ENCODE results near the gene CORO2B.

Gene CORO2B

DNA sequence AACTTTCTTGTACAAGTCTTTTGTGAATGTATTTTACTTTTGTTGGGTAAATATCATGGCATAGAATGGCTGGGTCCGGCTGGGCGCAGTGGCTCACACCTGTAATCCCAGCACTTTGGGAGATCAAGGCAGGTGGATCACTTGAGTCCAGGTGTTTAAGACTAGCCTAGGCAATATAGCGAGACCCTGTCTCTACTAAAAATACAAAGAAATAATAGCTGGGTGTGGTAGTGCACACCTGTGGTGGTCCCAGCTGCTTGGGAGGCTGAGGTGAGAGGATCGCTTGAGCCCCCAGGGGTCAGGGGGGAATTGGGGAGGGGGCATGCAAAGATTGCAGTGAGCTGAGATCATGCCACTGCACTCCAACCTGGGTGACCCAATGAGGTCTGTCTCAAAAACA, 189.0 kb downstream of the CORO2B start:
- Histone ChIP-seq H3K4me3 (ENCODE audit: low read depth, low read length) (no peak overlapping the region), H3K27ac (ENCODE audit: low read depth, low read length) (no peak overlapping the region), H3K9ac (ENCODE audit: low read depth, low read length) (no peak overlapping the region), H3K9me3 (ENCODE audit: control insufficient read depth, insufficient read depth, low read length) (no peaks in the 10 kb centered on the region), H3K4me1 (ENCODE audit: control insufficient read depth, insufficient read depth, low read length) (no peaks in the 10 kb centered on the region), H3K36me3 (ENCODE audit: control insufficient read depth, insufficient read depth, low read length) (no peaks in the 10 kb centered on the region), H3K27me3 (ENCODE audit: control insufficient read depth, insufficient read depth, low read length) (no peaks in the 10 kb centered on the region)

DNA sequence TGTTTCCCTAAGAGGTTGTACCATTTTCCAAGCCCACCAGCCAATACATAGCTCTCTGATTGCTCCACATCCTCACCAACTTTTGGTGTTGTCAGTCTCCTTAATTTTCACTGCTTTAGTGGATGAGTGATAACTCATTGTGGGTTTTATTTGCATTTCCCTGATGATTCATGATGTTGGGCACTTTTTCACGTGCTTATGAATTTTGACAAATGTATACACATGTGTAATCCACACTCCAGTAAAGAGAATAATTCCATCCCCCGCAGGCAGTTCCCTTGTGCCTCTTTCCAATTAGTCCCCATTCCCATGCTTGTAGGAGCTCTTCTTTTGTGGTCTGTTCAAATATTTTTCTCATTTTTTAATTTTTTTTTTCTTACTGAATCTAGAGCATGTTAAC, 189.5 kb downstream of the CORO2B start:
- H3K36me3 ChIP-seq (ENCODE audit: control insufficient read depth, insufficient read depth, low read length): no peaks in the 10 kb centered on the region
- H3K27ac ChIP-seq (ENCODE audit: low read depth, low read length): no peak overlapping the region
- no peaks in the 10 kb centered on the region for H3K27me3 ChIP-seq (ENCODE audit: control insufficient read depth, insufficient read depth, low read length)
- H3K4me1 ChIP-seq (ENCODE audit: control insufficient read depth, insufficient read depth, low read length): no peaks in the 10 kb centered on the region
- H3K9ac ChIP-seq (ENCODE audit: low read depth, low read length): no peak overlapping the region
- no peaks in the 10 kb centered on the region for H3K9me3 ChIP-seq (ENCODE audit: control insufficient read depth, insufficient read depth, low read length)
- no peak overlapping the region for H3K4me3 ChIP-seq (ENCODE audit: low read depth, low read length)

DNA sequence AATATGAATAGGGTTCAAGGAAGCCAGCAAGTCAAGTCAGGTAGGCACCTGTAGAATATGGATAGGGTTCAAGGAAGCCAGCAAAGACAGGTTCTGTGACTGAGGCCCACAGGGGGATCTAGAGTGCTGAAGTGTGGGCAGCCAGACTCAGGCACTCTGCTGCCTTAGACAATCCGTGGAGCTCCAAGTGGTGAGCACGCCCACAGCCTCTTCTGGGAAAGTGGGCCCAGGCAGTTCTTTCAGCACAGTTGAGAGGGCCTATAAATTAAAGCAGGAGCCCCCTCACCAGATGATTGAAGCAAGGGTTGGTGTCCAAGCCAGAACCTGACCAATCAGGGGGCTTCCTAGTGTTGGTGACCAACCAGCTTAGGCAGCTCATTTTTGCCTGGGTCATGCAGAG, 190.9 kb downstream of the CORO2B start:
- Histone ChIP-seq H3K36me3 (ENCODE audit: control insufficient read depth, insufficient read depth, low read length) (no peaks in the 10 kb centered on the region), H3K4me1 (ENCODE audit: control insufficient read depth, insufficient read depth, low read length) (no peaks in the 10 kb centered on the region), H3K27ac (ENCODE audit: low read depth, low read length) (no peak overlapping the region), H3K4me3 (ENCODE audit: low read depth, low read length) (no peak overlapping the region), H3K9me3 (ENCODE audit: control insufficient read depth, insufficient read depth, low read length) (no peaks in the 10 kb centered on the region), H3K27me3 (ENCODE audit: control insufficient read depth, insufficient read depth, low read length) (no peaks in the 10 kb centered on the region), H3K9ac (ENCODE audit: low read depth, low read length) (no peak overlapping the region)

DNA sequence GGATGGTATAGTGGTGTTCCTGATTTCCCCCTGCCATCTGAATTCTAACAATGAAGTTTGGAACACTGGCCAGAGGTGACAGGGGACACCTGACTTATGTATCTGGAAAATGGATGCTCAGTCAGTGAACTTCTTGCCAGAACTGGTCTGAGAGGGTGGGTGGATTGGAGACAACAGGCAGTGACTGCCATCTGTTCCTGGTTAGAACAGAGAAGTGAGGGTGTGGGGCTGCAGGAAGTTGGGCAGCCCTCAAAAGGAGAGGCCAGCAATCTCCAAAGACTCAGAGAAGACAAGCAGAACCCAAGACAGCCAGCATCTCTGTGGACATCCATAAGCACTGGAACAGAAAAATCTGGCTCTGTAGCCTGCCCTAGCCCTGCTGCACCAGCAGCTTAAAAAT, 191.4 kb downstream of the CORO2B start:
- no peak overlapping the region for H3K27ac ChIP-seq (ENCODE audit: low read depth, low read length)
- no peak overlapping the region for H3K9ac ChIP-seq (ENCODE audit: low read depth, low read length)
- H3K9me3 ChIP-seq (ENCODE audit: control insufficient read depth, insufficient read depth, low read length): no peaks in the 10 kb centered on the region
- H3K4me3 ChIP-seq (ENCODE audit: low read depth, low read length): no peak overlapping the region
- H3K36me3 ChIP-seq (ENCODE audit: control insufficient read depth, insufficient read depth, low read length): no peaks in the 10 kb centered on the region
- H3K4me1 ChIP-seq (ENCODE audit: control insufficient read depth, insufficient read depth, low read length): no peaks in the 10 kb centered on the region
- no peaks in the 10 kb centered on the region for H3K27me3 ChIP-seq (ENCODE audit: control insufficient read depth, insufficient read depth, low read length)

DNA sequence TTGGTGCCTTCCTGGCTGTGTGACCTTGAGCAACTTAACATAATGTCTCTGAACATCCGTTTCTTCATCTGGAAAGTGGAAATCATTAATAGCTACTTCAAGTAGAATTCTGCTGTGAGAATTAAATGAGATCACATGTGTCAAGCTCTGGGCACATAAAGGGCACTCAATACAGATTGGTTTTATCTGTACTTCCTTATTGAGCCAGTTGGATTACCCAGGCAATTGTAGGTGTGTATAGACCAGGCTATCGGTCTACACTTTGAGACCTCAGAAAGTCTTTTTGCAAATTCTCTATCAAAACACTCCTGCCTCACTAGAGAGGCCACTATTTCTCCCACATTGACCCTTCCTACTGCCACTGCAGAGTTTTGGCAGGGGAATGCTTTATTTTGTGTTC, 194.2 kb downstream of the CORO2B start:
- H3K4me3 ChIP-seq (ENCODE audit: low read depth, low read length): no peak overlapping the region
- H3K9me3 ChIP-seq (ENCODE audit: control insufficient read depth, insufficient read depth, low read length): no peaks in the 10 kb centered on the region
- H3K9ac ChIP-seq (ENCODE audit: low read depth, low read length): no peak overlapping the region
- peaks cover 6% of the 10 kb centered on the region for H3K36me3 ChIP-seq (ENCODE audit: control insufficient read depth, insufficient read depth, low read length)
- H3K27me3 ChIP-seq (ENCODE audit: control insufficient read depth, insufficient read depth, low read length): no peaks in the 10 kb centered on the region
- H3K4me1 ChIP-seq (ENCODE audit: control insufficient read depth, insufficient read depth, low read length): no peaks in the 10 kb centered on the region; the same call in 1 of the 2 replicates
- H3K27ac ChIP-seq (ENCODE audit: low read depth, low read length): no peak overlapping the region

DNA sequence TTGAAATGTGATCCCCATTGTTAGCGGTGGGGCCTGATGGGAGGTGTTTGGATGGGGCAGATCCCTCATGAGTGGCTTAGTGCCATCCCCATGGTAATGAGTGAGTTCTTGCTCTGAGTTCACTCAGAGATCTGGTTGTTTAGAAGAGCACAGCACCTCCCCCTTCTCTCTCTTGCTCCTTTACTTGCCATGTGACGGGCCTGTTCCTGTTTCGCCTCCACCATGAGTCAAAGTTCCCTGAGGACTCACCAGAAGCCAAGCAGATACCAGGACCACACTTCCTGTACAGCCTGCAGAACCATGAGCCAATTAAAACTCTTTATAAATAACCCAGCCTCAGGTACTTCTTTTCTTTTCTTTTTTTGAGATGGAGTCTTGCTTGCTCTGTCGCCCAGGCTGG, 195.3 kb downstream of the CORO2B start:
- no peaks in the 10 kb centered on the region for H3K27me3 ChIP-seq (ENCODE audit: control insufficient read depth, insufficient read depth, low read length)
- no peak overlapping the region for H3K27ac ChIP-seq (ENCODE audit: low read depth, low read length)
- H3K4me3 ChIP-seq (ENCODE audit: low read depth, low read length): no peak overlapping the region
- no peaks in the 10 kb centered on the region; the same call in 1 of the 2 replicates for H3K4me1 ChIP-seq (ENCODE audit: control insufficient read depth, insufficient read depth, low read length)
- H3K9me3 ChIP-seq (ENCODE audit: control insufficient read depth, insufficient read depth, low read length): no peaks in the 10 kb centered on the region
- no peak overlapping the region for H3K9ac ChIP-seq (ENCODE audit: low read depth, low read length)
- peaks cover 17% of the 10 kb centered on the region for H3K36me3 ChIP-seq (ENCODE audit: control insufficient read depth, insufficient read depth, low read length)

DNA sequence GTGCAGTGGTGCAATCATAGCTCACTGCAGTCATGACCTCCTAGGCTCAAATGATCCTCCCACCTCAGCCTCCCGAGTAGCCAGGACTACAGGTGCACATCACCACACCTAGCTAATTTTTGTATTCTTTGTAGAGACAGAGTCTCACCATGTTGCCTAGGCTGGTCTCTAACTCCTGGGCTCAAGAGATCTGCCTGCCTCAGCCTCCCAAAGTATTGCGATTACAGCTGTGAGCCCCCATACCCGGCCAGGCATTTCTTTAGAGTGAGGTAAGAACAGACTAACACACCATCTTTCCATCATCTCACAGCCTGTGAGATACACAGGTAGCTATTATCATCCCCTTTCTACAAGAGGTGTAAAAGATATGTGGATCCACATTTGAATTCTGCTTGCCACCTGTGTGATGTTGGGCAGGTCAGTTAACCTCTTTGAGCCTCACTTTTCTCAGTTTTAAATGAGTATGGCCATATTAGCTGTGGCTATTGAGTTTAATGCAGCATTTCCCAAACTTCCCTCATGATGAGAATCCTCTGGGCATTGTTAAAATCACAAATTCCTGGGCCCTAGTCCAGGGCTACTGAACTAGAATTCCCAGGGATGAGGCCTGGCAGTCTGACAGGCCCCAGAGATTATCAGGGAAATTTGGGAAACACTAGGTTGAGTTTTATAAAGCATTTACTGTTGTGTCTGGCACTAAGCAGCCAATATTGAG, 195.9 kb downstream of the CORO2B start:
- Histone ChIP-seq H3K27ac (ENCODE audit: low read depth, low read length) (no peak overlapping the region), H3K4me1 (ENCODE audit: control insufficient read depth, insufficient read depth, low read length) (no peaks in the 10 kb centered on the region; the same call in 1 of the 2 replicates), H3K36me3 (ENCODE audit: control insufficient read depth, insufficient read depth, low read length) (peaks cover 22% of the 10 kb centered on the region), H3K9ac (ENCODE audit: low read depth, low read length) (no peak overlapping the region), H3K27me3 (ENCODE audit: control insufficient read depth, insufficient read depth, low read length) (no peaks in the 10 kb centered on the region), H3K9me3 (ENCODE audit: control insufficient read depth, insufficient read depth, low read length) (no peaks in the 10 kb centered on the region), H3K4me3 (ENCODE audit: low read depth, low read length) (no peak overlapping the region)

DNA sequence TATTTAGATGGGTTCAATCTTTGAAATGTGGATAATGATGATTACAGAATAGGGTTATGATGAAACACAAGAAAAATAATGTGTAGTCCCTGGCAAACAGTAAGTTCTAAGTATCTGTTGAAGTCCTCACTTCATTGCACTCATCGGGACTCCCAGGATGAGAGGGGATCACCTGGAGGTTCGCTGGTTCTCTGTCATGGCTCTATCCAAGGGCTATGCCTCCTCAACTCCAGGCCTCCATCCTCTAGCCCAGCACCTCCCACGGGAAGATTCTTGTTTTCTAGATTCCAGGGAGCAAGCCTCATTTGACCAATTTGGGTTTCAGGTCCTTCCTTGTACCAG, 196.4 kb downstream of the CORO2B start:
- H3K27ac ChIP-seq (ENCODE audit: low read depth, low read length): no peak overlapping the region
- H3K9me3 ChIP-seq (ENCODE audit: control insufficient read depth, insufficient read depth, low read length): no peaks in the 10 kb centered on the region
- H3K9ac ChIP-seq (ENCODE audit: low read depth, low read length): no peak overlapping the region
- no peak overlapping the region for H3K4me3 ChIP-seq (ENCODE audit: low read depth, low read length)
- H3K36me3 ChIP-seq (ENCODE audit: control insufficient read depth, insufficient read depth, low read length): peaks cover 26% of the 10 kb centered on the region
- no peaks in the 10 kb centered on the region for H3K27me3 ChIP-seq (ENCODE audit: control insufficient read depth, insufficient read depth, low read length)
- H3K4me1 ChIP-seq (ENCODE audit: control insufficient read depth, insufficient read depth, low read length): no peaks in the 10 kb centered on the region; the same call in 1 of the 2 replicates

DNA sequence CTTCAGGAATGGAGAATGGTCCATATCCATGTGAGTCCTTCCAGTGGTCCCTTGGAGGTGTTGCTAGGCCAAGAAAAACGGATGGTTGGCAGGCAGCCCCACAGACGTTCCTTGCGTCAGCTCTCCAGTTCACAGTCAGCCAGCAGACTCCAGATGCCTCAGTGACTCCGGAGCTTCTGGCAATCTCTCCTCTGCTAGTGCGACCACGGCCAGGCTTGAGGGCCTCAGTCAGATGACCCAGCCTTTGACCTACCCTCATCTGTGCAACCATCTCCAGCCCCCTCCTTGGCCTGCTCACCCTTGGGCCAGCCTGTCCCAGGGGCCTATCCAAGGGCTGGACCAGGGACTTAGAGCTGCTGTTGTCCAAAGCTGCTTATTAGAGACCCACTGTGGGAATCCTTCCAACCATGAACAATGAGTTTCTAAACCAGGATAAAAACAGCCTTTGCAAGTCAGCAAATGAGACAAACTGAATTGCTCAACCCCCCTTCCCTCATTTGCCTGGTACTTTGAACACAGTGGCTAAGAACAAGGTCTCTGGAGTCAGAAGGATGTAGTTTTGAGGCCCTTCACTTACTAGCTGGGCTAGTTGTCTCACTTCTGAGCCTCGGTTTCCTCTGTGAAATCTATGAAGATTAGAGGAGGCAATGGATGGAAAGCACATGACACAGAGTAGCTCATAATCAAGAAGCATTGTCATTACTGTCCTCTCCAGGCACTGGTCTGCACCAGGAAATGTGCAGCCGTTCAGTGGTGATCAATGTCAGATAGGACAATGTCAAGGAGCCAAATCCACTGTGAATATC, 197.1 kb downstream of the CORO2B start:
- no peaks in the 10 kb centered on the region for H3K27me3 ChIP-seq (ENCODE audit: control insufficient read depth, insufficient read depth, low read length)
- no peaks in the 10 kb centered on the region for H3K9me3 ChIP-seq (ENCODE audit: control insufficient read depth, insufficient read depth, low read length)
- no peaks in the 10 kb centered on the region; the same call in 1 of the 2 replicates for H3K4me1 ChIP-seq (ENCODE audit: control insufficient read depth, insufficient read depth, low read length)
- no peak overlapping the region for H3K4me3 ChIP-seq (ENCODE audit: low read depth, low read length)
- H3K36me3 ChIP-seq (ENCODE audit: control insufficient read depth, insufficient read depth, low read length): peaks cover 32% of the 10 kb centered on the region
- no peak overlapping the region for H3K27ac ChIP-seq (ENCODE audit: low read depth, low read length)
- no peak overlapping the region for H3K9ac ChIP-seq (ENCODE audit: low read depth, low read length)

DNA sequence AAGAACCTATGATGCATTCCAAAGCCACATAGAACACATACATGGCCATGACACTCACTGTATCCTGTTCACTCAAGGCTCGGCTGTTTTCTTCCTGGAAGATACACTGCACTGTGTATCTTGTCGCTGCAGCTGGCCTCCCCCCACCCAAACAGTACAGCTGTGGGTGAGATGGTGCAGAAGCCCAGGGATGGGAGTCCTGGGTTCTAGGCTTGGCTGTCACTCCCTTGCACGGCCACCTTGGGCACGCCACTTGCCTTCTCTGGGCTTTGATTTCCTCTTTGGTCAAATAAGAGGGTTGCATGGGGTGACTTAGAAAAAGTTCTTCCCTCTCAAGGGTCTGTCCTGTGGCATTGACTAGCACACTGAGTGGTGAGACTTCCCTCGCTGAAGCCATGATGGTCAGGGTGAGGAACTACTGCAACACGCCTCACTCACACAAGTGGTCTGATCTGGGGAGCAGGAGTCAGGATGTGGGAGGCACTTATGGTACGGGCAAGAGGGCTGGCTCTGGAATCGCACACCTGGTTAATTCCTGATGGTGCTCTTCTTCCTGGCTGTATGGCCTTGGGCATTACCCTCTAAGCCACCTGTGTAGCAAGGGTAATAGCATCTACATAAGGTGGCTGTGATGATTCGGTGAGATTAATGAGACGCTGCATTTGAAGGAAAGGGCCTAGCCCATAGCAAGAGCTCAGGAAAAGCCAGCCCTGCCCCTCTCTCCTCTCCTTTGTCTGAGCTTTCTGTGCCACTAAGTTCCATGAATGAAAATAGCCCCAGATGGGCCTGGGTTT, 197.9 kb downstream of the CORO2B start:
- H3K4me3 ChIP-seq (ENCODE audit: low read depth, low read length): no peak overlapping the region
- H3K9me3 ChIP-seq (ENCODE audit: control insufficient read depth, insufficient read depth, low read length): no peaks in the 10 kb centered on the region
- H3K27ac ChIP-seq (ENCODE audit: low read depth, low read length): no peak overlapping the region
- H3K9ac ChIP-seq (ENCODE audit: low read depth, low read length): no peak overlapping the region
- peaks cover 39% of the 10 kb centered on the region for H3K36me3 ChIP-seq (ENCODE audit: control insufficient read depth, insufficient read depth, low read length)
- no peaks in the 10 kb centered on the region for H3K27me3 ChIP-seq (ENCODE audit: control insufficient read depth, insufficient read depth, low read length)
- no peaks in the 10 kb centered on the region; the same call in 1 of the 2 replicates for H3K4me1 ChIP-seq (ENCODE audit: control insufficient read depth, insufficient read depth, low read length)

Measured in HUES48 (cell line).